Stimulated activated naive CD8-positive, alpha-beta T cell treated with anti-CD3 and anti-CD28 coated beads, Interleukin-15, amount 100 ng/mL, for 72 hours (primary cell): ENCODE data around the gene CBLN4.

ENCODE experiments used
- ATAC-seq: fragments of 150-1000 bp; cut with Tn5 transposase; 2 replicates; pipeline ENCODE4 v1.10.0; 2021; ENCODE audit warnings: mild to moderate bottlenecking, moderate library complexity
- DNase-seq, 2 donors: peaks; one replicate each; pipeline ENCODE4 v3.0.0; 2021 to 2022
- H3K27ac Mint-ChIP-seq, 2 donors: one replicate each; pipeline ENCODE4 v1.8.0; 2022; ENCODE audit warnings: mild to moderate bottlenecking in 2 of 2, mixed read lengths in 2 of 2, moderate library complexity in 2 of 2
- H3K27me3 Mint-ChIP-seq: one replicate; pipeline ENCODE4 v1.8.0; 2022; ENCODE audit warnings: mixed read lengths
- H3K4me1 Mint-ChIP-seq: one replicate; pipeline ENCODE4 v1.8.0; 2022; ENCODE audit warnings: mild to moderate bottlenecking, mixed read lengths
- H3K4me3 Mint-ChIP-seq, 2 donors: one replicate each; pipeline ENCODE4 v1.8.0; 2022; ENCODE audit warnings: mild to moderate bottlenecking in 2 of 2, mixed read lengths in 2 of 2, moderate library complexity in 1 of 2
- H3K9me3 Mint-ChIP-seq, 2 donors: one replicate each; pipeline ENCODE4 v1.8.0; 2022; ENCODE audit warnings: mixed read lengths in 2 of 2

Gene CBLN4

DNA sequence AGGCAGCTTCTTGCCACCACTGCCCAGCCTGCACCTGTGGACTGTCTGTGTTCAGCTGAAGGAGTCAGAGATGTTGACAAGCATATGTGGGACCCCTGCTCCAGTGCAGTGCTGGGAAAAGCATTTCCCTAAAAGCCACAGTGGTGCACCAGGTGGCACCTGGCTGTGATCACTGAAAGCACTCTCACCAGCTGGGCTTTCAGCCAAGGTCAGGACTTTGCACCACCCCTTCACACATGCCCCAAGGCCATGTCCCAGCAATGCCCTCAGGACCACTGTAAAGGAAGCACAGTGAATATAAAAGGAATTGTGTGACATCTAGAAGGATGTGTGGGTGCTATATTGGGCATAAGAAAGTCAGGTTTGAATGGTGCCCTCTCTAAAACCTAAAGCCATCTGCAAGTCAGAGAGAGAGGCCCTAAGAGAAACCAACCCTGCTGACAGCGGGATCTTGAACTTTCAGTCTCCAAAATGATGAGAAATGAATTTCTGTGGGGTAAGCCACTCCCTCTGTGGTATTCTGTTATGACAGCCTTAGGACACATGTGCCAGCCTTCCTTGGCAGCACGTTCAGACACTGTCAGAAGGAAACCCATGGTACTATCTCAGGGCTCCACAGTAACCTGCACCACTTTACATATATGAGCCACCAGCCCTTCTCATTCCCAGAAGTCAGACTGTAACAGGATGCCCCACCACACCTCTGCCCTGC lies 30.7 kb downstream of the CBLN4 start:
- peaks cover 4 to 6% of the 10 kb centered on the region in 2 donors for H3K9me3 Mint-ChIP-seq
- ATAC-seq (no peak), DNase-seq (no peak)
- no peak overlapping the region for H3K27ac Mint-ChIP-seq
- no peaks in the 10 kb centered on the region for H3K27me3 Mint-ChIP-seq
- no peaks in the 10 kb centered on the region for H3K4me1 Mint-ChIP-seq
- no peak overlapping the region for H3K4me3 Mint-ChIP-seq

DNA sequence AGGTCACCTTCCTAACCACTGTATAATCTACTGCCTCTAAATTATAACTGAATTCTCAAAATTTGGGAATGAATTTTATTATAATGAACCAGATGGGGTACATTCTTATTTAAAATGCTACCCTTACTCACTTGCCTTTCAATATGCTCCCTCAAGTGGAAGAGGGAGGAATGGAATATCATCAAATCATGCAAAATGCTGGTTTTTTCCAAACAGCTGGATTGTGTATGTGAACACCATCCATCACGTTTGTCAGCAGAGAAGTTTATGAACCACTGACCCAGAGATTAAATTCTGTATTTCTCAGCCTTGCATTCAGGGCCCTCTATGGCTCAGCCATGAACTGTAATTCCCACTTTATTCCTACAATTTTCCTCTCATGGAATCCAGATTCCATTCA lies 40.5 kb downstream of the CBLN4 start:
- DNase-seq (no peak), ATAC-seq (no peak)
- no peaks in the 10 kb centered on the region for H3K27me3 Mint-ChIP-seq
- H3K9me3 Mint-ChIP-seq: peaks cover 23 to 35% of the 10 kb centered on the region in 2 donors
- no peak overlapping the region for H3K4me3 Mint-ChIP-seq
- no peaks in the 10 kb centered on the region for H3K4me1 Mint-ChIP-seq
- no peak overlapping the region for H3K27ac Mint-ChIP-seq

DNA sequence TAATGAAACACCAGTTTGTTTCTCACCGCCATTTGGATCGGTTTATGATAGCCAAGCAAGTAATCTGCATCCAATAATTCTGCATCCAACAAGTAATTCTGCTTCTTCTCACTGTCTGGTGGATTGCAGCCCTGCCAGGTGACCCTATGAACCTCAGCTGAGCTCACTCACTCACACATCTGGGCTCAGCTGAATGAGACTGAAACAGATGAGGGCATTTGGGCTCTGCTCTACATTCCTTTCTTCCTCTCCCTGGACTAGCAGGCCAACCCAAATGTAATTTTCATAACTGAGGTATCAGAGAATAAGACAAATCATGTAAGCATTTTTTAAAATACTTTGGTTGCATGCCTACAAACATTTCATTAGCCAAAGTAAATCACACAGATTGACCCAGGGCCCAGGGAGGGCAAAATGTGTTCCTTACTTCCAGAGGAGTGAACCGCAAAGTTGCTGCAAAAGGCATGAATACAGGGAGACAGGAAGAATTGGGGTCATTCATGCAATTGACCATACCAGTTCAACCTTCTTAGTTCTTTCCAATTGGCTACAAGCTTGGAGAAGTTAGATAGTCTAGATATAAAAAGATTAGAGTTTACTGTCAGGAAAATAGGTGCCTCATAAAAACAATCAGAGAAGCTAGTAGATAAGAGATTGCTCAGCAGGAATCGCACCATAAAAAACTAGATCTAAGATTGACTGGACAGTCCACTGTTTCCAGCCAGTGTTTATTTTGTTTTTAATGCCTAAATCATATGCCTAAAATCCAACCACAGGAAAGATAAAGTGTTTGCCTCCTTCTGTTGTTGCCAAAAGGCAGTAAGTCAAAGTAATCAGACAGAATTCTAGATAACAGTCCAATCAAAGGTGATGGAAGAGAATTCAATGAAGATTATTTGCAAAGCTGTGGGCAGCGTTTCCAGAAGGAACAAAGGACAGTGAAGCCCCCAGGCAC lies 43.7 kb downstream of the CBLN4 start:
- Mint-ChIP-seq H3K9me3 (peaks cover 16 to 24% of the 10 kb centered on the region in 2 donors), H3K27me3 (no peaks in the 10 kb centered on the region), H3K4me1 (no peaks in the 10 kb centered on the region), H3K4me3 (no peak overlapping the region), H3K27ac (no peak overlapping the region)
- no peak for ATAC-seq
- no peak for DNase-seq

DNA sequence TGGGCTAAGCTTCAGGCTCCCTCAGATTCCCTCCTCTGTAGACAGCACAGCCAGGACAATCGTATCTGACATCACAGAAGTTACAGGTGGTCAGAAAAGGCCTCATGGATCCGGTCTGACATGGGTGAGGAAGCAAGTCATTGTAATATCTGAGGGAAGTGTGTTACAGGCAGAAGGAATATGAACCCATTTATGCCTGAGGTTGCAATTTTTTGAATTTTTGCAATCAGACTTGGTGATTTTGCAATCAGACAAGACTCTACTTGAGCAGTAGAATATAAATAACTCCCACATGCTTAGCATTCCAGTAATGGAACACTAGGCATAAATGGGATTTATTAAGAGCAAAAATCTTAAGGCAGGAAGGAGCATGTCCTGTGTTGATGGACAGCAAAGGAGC lies 52.1 kb downstream of the CBLN4 start:
- H3K4me1 Mint-ChIP-seq: no peaks in the 10 kb centered on the region
- no peak overlapping the region for H3K27ac Mint-ChIP-seq
- H3K27me3 Mint-ChIP-seq: no peaks in the 10 kb centered on the region
- no peak for ATAC-seq
- H3K9me3 Mint-ChIP-seq: peaks cover 12 to 22% of the 10 kb centered on the region in 2 donors
- H3K4me3 Mint-ChIP-seq: no peak overlapping the region
- DNase-seq: no peak

DNA sequence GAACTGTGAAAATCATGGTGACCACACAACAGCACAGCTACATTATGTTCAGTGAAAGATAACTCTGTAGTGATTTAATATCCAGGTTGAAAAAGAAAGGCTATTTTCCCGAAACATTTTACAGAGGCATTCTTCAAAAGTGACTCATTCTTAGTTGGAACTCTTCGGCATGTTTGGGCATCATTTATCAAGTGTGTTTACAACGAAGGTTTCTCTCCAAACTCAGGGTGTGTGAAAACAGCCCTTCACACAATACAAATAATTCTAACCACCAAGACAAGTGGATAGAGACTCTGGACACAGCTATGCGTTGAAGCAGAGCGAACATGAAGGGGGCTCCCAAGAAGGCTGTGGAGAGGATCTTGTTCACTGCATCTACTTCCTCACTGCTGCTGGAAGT lies 57.6 kb downstream of the CBLN4 start:
- ATAC-seq (no peak), DNase-seq (no peak)
- Mint-ChIP-seq H3K27me3 (no peaks in the 10 kb centered on the region), H3K9me3 (peaks cover 12 to 15% of the 10 kb centered on the region in 2 donors), H3K4me1 (no peaks in the 10 kb centered on the region), H3K4me3 (no peak overlapping the region), H3K27ac (no peak overlapping the region)
